A549 (cell line): ENCODE data around the gene TRNAU1AP. TPM values are rescaled to one million over a fixed set of nuclear protein-coding genes. Genes with fewer than 3 reads are reported as not detected.

ENCODE experiments used
- ATAC-seq, 2 experiments: fragments of 200-7000 bp in 1 of 2; fragments of >200 bp in 1 of 2; cut with Nextera tagmentation in 1 of 2; cut with Tn5 transposase in 1 of 2; 3 replicates each; pipeline versions ENCODE4 v1.8.0 to v1.9.1; 2018 to 2020; ENCODE audit warnings: mild to moderate bottlenecking in 1 of 2, moderate library complexity in 1 of 2
- CTCF ChIA-PET: fragments of 300-600 bp; sonication (Branson Sonifier 250); formaldehyde crosslinking; extraction: SDS; loops from one replicate; lab custom pipeline; 2021; ENCODE audit warnings: antibody characterized with exemption, inconsistent platforms; lab: Yijun Ruan, JAX
- POLR2A ChIA-PET: fragments of 350-600 bp; formaldehyde crosslinking; extraction: SDS; loops from one replicate; lab custom pipeline; 2021; ENCODE audit warnings: antibody characterized with exemption, inconsistent platforms; lab: Yijun Ruan, JAX
- DNase-seq, 2 experiments: peaks; one replicate each; pipeline versions ENCODE4 v3.0.0 to v3.0.0-alpha.2; 2011 to 2016; ENCODE audit warnings: low read depth in 1 of 2, low spot score in 1 of 2
- FAIRE-seq: peaks from 2 replicates; lab custom pipeline; 2011; peaks lifted over from hg19 to GRCh38; lab: Jason Lieb, UNC
- H3K27ac ChIP-seq, 2 experiments: fragments of >200 bp; sonication (Bioruptor Twin); formaldehyde crosslinking; 3 replicates each; pipeline ENCODE4 v1.5.1; 2016 to 2017
- H3K4me1 ChIP-seq: fragments of >200 bp; sonication (Bioruptor Twin); formaldehyde crosslinking; 3 replicates; pipeline ENCODE4 v1.6.1; 2016
- H3K4me2 ChIP-seq: fragments of >200 bp; sonication (Bioruptor Twin); formaldehyde crosslinking; 3 replicates; pipeline ENCODE4 v1.6.1; 2016
- H3K4me3 ChIP-seq: fragments of >200 bp; sonication (Bioruptor Twin); formaldehyde crosslinking; 3 replicates; pipeline ENCODE4 v1.5.1; 2016
- H3K9me3 ChIP-seq: fragments of >200 bp; sonication (Bioruptor Twin); formaldehyde crosslinking; 3 replicates; pipeline ENCODE4 v1.6.1; 2016
- ATOH8 ChIP-seq: fragments of 250-450 bp; sonication (Bioruptor Pico); IDR thresholded peaks from 2 replicates; pipeline ENCODE4 v1.5.0; 2020; ENCODE audit warnings: low read depth, mild to moderate bottlenecking, moderate library complexity
- BCL3 ChIP-seq: fragments of >200 bp; sonication (Bioruptor Twin); formaldehyde crosslinking; IDR thresholded peaks from 3 replicates; pipeline ENCODE4 v1.6.1; 2016
- CBX2 ChIP-seq: fragments of 200-600 bp; sonication (generic); IDR thresholded peaks from 2 replicates; pipeline ENCODE4 v1.6.1; 2016; ENCODE audit warnings: low read depth, mild to moderate bottlenecking, borderline replicate concordance
- CBX8 ChIP-seq: fragments of 200-600 bp; sonication (generic); IDR thresholded peaks from 2 replicates; pipeline ENCODE4 v1.6.1; 2016
- CEBPB ChIP-seq, 2 experiments: fragments of >200 bp in 1 of 2; sonication (Bioruptor Twin) in 1 of 2; formaldehyde crosslinking in 1 of 2; IDR thresholded peaks; 2 replicates each; pipeline ENCODE4 v1.6.1; 2012 to 2016
- CHD2 ChIP-seq: fragments of 150-350 bp; IDR thresholded peaks from 2 replicates; pipeline ENCODE4 v1.6.1; 2014; ENCODE audit warnings: low read length; ENCODE audit not compliant: partially characterized antibody
- CTCF ChIP-seq: fragments of >200 bp; sonication (Bioruptor Twin); formaldehyde crosslinking; IDR thresholded peaks from 3 replicates; pipeline ENCODE4 v1.5.1; 2016
- E2F6 ChIP-seq: IDR thresholded peaks from 2 replicates; pipeline ENCODE4 v1.6.1; 2012; ENCODE audit warnings: low read depth, borderline replicate concordance
- EHMT2 ChIP-seq: fragments of 200-600 bp; sonication (generic); IDR thresholded peaks from 2 replicates; pipeline ENCODE4 v1.6.1; 2016; ENCODE audit warnings: antibody characterized with exemption, low read depth, mild to moderate bottlenecking, moderate library complexity
- FOXS1 ChIP-seq: fragments of 250-450 bp; sonication (Bioruptor Pico); IDR thresholded peaks from 2 replicates; pipeline ENCODE4 v1.5.0; 2020; ENCODE audit warnings: mild to moderate bottlenecking, moderate library complexity
- GATA3 ChIP-seq: IDR thresholded peaks from 2 replicates; pipeline ENCODE4 v1.6.1; 2012; ENCODE audit warnings: borderline replicate concordance
- HDAC2 ChIP-seq: fragments of 200-600 bp; sonication (generic); IDR thresholded peaks from 2 replicates; pipeline ENCODE4 v1.6.1; 2016
- HEYL ChIP-seq: fragments of 250-450 bp; sonication (Bioruptor Pico); IDR thresholded peaks from 2 replicates; pipeline ENCODE4 v1.8.0; 2021; ENCODE audit warnings: mild to moderate bottlenecking, moderate library complexity
- HOXA7 ChIP-seq: fragments of 250-450 bp; sonication (Bioruptor Pico); IDR thresholded peaks from 2 replicates; pipeline ENCODE4 v1.5.0; 2020; ENCODE audit warnings: mild to moderate bottlenecking, moderate library complexity
- HOXB5 ChIP-seq: fragments of 250-450 bp; sonication (Bioruptor Pico); IDR thresholded peaks from 2 replicates; pipeline ENCODE4 v1.5.0; 2020; ENCODE audit warnings: mild to moderate bottlenecking, moderate library complexity
- JUNB ChIP-seq: fragments of >200 bp; sonication (Bioruptor Twin); formaldehyde crosslinking; IDR thresholded peaks from 2 replicates; pipeline ENCODE4 v1.6.1; 2016
- MAFK ChIP-seq: fragments of 450-650 bp; IDR thresholded peaks from 2 replicates; pipeline ENCODE4 v1.6.1; 2014; ENCODE audit not compliant: partially characterized antibody
- MAZ ChIP-seq: fragments of 150-350 bp; IDR thresholded peaks from 2 replicates; pipeline ENCODE4 v1.6.1; 2014; ENCODE audit warnings: antibody characterized with exemption, low read depth, low read length, borderline replicate concordance
- MYC ChIP-seq: IDR thresholded peaks from 2 replicates; pipeline ENCODE4 v1.6.1; 2012; ENCODE audit warnings: mild to moderate bottlenecking, inconsistent platforms, low read length, improper control_type of control experiment, borderline replicate concordance
- NPAS2 ChIP-seq: fragments of 250-450 bp; sonication (Bioruptor Pico); IDR thresholded peaks from 2 replicates; pipeline ENCODE4 v1.8.0; 2022; ENCODE audit warnings: mild to moderate bottlenecking, moderate library complexity, borderline replicate concordance
- NR3C1 ChIP-seq: fragments of >200 bp; sonication (Bioruptor Twin); formaldehyde crosslinking; IDR thresholded peaks from 3 replicates; pipeline ENCODE4 v1.6.1; 2017
- POLR2A ChIP-seq: IDR thresholded peaks from 2 replicates; pipeline ENCODE4 v1.6.1; 2012; ENCODE audit warnings: mild to moderate bottlenecking, low read length
- POLR2AphosphoS2 ChIP-seq: conservative IDR thresholded peaks from 2 replicates; pipeline ENCODE4 v1.6.1; 2012; ENCODE audit warnings: low read length, improper control_type of control experiment, inconsistent platforms
- TFCP2L1 ChIP-seq: fragments of 250-450 bp; sonication (Bioruptor Pico); IDR thresholded peaks from 2 replicates; pipeline ENCODE4 v1.5.0; 2021; ENCODE audit warnings: mild to moderate bottlenecking
- ZNF302 ChIP-seq: fragments of 250-450 bp; sonication (Bioruptor Pico); IDR thresholded peaks from 2 replicates; pipeline ENCODE4 v1.9.0; 2021; ENCODE audit warnings: inconsistent platforms, mild to moderate bottlenecking, moderate library complexity
- ZSCAN20 ChIP-seq: fragments of 250-450 bp; sonication (Bioruptor Pico); IDR thresholded peaks from 2 replicates; pipeline ENCODE4 v1.8.0; 2022; ENCODE audit warnings: mild to moderate bottlenecking, moderate library complexity
- WGBS: methylation state at CpG from one replicate; pipeline ENCODE4 v1.1.6; 2017; ENCODE audit errors: missing lambda C conversion rate; 5-methylcytosine and 5-hydroxymethylcytosine counted together
- polyA plus RNA-seq, 4 experiments: library from polyadenylated mRNA; depleted of rRNA in 3 of 4; stranded (reverse); fragments of >200 nt; fragmentation: RNase III in 1 of 4; extraction: RNeasy Plus Mini Kit Qiagen cat#74134 plus additional on column Dnase treatment in 1 of 4; gene quantifications; 2 replicates in 3 of 4; 3 replicates in 1 of 4; pipeline ENCODE4 v1.2.3, GENCODE V29; 2011 to 2017
- TF ChIP-seq, protein P1 (sequence below): IDR thresholded peaks from 2 replicates; pipeline ENCODE4 v1.6.1; 2012
- TF ChIP-seq, protein P2 (sequence below): fragments of 200-600 bp; sonication (generic); IDR thresholded peaks from 2 replicates; pipeline ENCODE4 v1.6.1; 2016; ENCODE audit warnings: antibody characterized with exemption, mild to moderate bottlenecking, moderate library complexity

Gene TRNAU1AP
- polyA plus RNA-seq, 2 of the 4 experiments (the other 2 are of a cell fraction), result 14.5 to 23.8 TPM

GRCh38 chr1:28573564-28573963, 20.7 kb downstream of the TRNAU1AP start (continued):
- TF ChIP-seq CTCF (no peak), CEBPB (IDR thresholded peaks at IDR 0.05) (no peak)
- TF ChIP-seq, all 56 proteins: peak for 0

DNA sequence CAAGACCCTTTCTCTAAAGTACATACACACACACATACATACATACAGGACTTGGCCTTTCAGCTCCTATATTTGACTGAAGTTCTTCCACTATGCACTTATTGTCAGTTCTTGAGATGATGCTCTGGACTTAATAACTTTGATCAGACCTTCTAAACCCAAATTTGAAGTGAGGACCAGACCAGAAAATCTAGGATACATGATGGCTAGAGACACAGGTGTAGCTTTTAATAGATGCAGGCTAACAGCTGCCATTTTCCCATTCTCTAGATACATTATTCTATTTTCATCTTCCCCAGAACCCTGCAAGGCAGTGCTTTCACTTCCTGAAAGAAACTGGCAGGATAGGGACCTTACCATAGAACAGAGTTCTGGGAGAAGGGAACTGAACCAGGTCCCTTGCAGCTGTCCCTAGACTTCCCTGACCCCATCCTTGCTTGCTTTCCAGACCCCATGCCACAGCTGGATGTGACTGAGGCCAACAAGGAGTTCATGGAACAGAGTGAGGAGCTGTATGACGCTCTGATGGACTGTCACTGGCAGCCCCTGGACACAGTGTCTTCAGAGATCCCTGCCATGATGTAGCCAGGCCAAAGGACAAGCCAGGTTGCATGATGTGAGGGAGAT, 24.3 kb downstream of the TRNAU1AP start:
- Histone ChIP-seq H3K9me3 (no peaks in the 10 kb centered on the region), H3K4me2 (no peak overlapping the region), H3K4me3 (no peak overlapping the region), H3K4me1 (peaks cover 20% of the 10 kb centered on the region; the same call in 2 of the 3 replicates), H3K27ac (0 out of 6 replicates have a peak overlapping the region, but pooled peaks of 1 of the 2 experiments have one; percentile 19)
- 67% methylated on average over 1 of the region's 1 CpG for WGBS
- ATAC-seq (peak; percentile 7 to 22; a peak in 4 of 6 replicates), FAIRE-seq (no peak), DNase-seq (no peak)
- CTCF ChIA-PET, result interaction anchor here (0.9 kb wide), 1 partner anchor 59 kb away, joined by 4 read pairs; no protein-coding TSS in a partner anchor
- POLR2A ChIA-PET, result no interaction called here
- TF ChIP-seq JUNB (no peak), MAFK (no peak), HOXB5 (no peak), POLR2AphosphoS2 (peak; percentile 44), GATA3 (no peak; the same call in 1 of the 2 replicates), CHD2 (no peak), ATOH8 (CRISPR knock-in tag) (no peak), BCL3 (0 out of 3 replicates have a peak, but pooled peaks have one; percentile 15), MAZ (no peak), CBX2 (no peak), FOXS1 (no peak), POLR2A (peak; percentile 43), CBX8 (no peak), NPAS2 (CRISPR knock-in tag) (no peak), NR3C1 (no peak), HDAC2 (no peak), EHMT2 (no peak), HOXA7 (CRISPR knock-in tag) (0 out of 2 replicates have a peak, but pooled peaks have one; percentile 45), CTCF (no peak), ZSCAN20 (CRISPR knock-in tag) (no peak), CEBPB (IDR thresholded peaks at IDR 0.05) (no peak), E2F6 (no peak), HEYL (CRISPR knock-in tag) (no peak), ZNF302 (CRISPR knock-in tag) (no peak), MYC (no peak), TFCP2L1 (CRISPR knock-in tag) (no peak; the same call in none of the 2 replicates)
- TF ChIP-seq, protein P1, sequence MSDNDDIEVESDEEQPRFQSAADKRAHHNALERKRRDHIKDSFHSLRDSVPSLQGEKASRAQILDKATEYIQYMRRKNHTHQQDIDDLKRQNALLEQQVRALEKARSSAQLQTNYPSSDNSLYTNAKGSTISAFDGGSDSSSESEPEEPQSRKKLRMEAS, result no peak; the same call in 1 of the 2 replicates
- TF ChIP-seq, protein P2, sequence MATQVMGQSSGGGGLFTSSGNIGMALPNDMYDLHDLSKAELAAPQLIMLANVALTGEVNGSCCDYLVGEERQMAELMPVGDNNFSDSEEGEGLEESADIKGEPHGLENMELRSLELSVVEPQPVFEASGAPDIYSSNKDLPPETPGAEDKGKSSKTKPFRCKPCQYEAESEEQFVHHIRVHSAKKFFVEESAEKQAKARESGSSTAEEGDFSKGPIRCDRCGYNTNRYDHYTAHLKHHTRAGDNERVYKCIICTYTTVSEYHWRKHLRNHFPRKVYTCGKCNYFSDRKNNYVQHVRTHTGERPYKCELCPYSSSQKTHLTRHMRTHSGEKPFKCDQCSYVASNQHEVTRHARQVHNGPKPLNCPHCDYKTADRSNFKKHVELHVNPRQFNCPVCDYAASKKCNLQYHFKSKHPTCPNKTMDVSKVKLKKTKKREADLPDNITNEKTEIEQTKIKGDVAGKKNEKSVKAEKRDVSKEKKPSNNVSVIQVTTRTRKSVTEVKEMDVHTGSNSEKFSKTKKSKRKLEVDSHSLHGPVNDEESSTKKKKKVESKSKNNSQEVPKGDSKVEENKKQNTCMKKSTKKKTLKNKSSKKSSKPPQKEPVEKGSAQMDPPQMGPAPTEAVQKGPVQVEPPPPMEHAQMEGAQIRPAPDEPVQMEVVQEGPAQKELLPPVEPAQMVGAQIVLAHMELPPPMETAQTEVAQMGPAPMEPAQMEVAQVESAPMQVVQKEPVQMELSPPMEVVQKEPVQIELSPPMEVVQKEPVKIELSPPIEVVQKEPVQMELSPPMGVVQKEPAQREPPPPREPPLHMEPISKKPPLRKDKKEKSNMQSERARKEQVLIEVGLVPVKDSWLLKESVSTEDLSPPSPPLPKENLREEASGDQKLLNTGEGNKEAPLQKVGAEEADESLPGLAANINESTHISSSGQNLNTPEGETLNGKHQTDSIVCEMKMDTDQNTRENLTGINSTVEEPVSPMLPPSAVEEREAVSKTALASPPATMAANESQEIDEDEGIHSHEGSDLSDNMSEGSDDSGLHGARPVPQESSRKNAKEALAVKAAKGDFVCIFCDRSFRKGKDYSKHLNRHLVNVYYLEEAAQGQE, result no peak
